GM12878 (cell line): Measurements from ENCODE around the gene WDR75. TPM values are rescaled to one million over a fixed set of nuclear protein-coding genes. Genes with fewer than 3 reads are reported as not detected.

Experiments
- ATAC-seq: fragments of 200-7000 bp; cut with Tn5 transposase; 3 replicates; pipeline ENCODE4 v1.9.1; 2020; ENCODE audit warnings: mild to moderate bottlenecking, moderate library complexity
- BruUV-seq: library from RNA; stranded (reverse); fragments of 400-500 nt; replicated peaks from 2 replicates; lab custom pipeline; 2021; lab: Mats Ljungman, UMichigan
- CTCF ChIA-PET: fragments of 300-600 bp; sonication (Branson Sonifier 250); formaldehyde crosslinking; extraction: SDS; loops from one replicate; lab custom pipeline; 2021; ENCODE audit warnings: inconsistent platforms; lab: Yijun Ruan, JAX
- POLR2A ChIA-PET: fragments of 350-600 bp; formaldehyde crosslinking; extraction: SDS; loops from one replicate; lab custom pipeline; 2021; ENCODE audit warnings: inconsistent platforms; lab: Charles Lee
- RAD21 ChIA-PET: fragments of 300-600 bp; sonication (Branson Sonifier 250); formaldehyde crosslinking; loops from one replicate; lab custom pipeline; 2023; ENCODE audit warnings: antibody characterized with exemption; ENCODE audit not compliant: unreplicated experiment; lab: Charles Lee
- SMC1A ChIA-PET: fragments of 300-600 bp; sonication (Branson Sonifier 250); formaldehyde crosslinking; loops from one replicate; lab custom pipeline; 2023; ENCODE audit not compliant: unreplicated experiment, uncharacterized antibody; lab: Charles Lee
- DNase-seq: peaks from one replicate; pipeline ENCODE4 v3.0.0-alpha.2; 2011; ENCODE audit warnings: low read depth, low spot score
- FAIRE-seq: peaks from 3 replicates; lab custom pipeline; 2011; peaks lifted over from hg19 to GRCh38; lab: Jason Lieb, UNC
- H2AFZ ChIP-seq: 2 replicates; pipeline ENCODE4 v1.6.0; 2011; ENCODE audit warnings: low read depth, low read length, control low read depth; ENCODE audit not compliant: control insufficient read depth
- H3K27ac ChIP-seq: 2 replicates; pipeline ENCODE4 v1.5.1; 2011; ENCODE audit warnings: control low read depth; ENCODE audit not compliant: control insufficient read depth, insufficient read depth
- H3K27me3 ChIP-seq, 2 experiments: replicated peaks in 1 of 2; 2 replicates each; pipeline versions ENCODE4 v1.6.0 to v1.6.1; 2011; ENCODE audit warnings: low read length in 1 of 2; ENCODE audit not compliant: control insufficient read depth in 2 of 2, insufficient read depth in 2 of 2
- H3K36me3 ChIP-seq, 2 experiments: 2 replicates each; pipeline ENCODE4 v1.5.1; 2011; ENCODE audit warnings: low read length in 1 of 2; ENCODE audit not compliant: control insufficient read depth in 2 of 2, insufficient read depth in 2 of 2
- H3K4me1 ChIP-seq: 2 replicates; pipeline ENCODE4 v1.6.1; 2011; ENCODE audit warnings: mild to moderate bottlenecking, low read length, moderate library complexity, mixed read lengths; ENCODE audit not compliant: control insufficient read depth, insufficient read depth
- H3K4me2 ChIP-seq: 2 replicates; pipeline ENCODE4 v1.6.0; 2011; ENCODE audit warnings: control low read depth; ENCODE audit not compliant: control insufficient read depth, insufficient read depth
- H3K4me3 ChIP-seq: fragments of 200-600 bp; sonication (generic); 2 replicates; pipeline ENCODE4 v1.5.1; 2016
- H3K79me2 ChIP-seq: 2 replicates; pipeline ENCODE4 v1.6.0; 2011; ENCODE audit warnings: low read length; ENCODE audit not compliant: control insufficient read depth, insufficient read depth
- H3K9ac ChIP-seq: 2 replicates; pipeline ENCODE4 v1.8.0; 2011; ENCODE audit warnings: low read length, control low read depth, mixed read lengths; ENCODE audit not compliant: control insufficient read depth, insufficient read depth
- H3K9me3 ChIP-seq: replicated peaks from 3 replicates; pipeline ENCODE4 v1.5.1; 2011; ENCODE audit warnings: mild to moderate bottlenecking, low read length; ENCODE audit not compliant: control insufficient read depth, insufficient read depth
- H4K20me1 ChIP-seq: 2 replicates; pipeline ENCODE4 v1.6.0; 2011; ENCODE audit not compliant: control insufficient read depth, insufficient read depth
- BACH1 ChIP-seq: fragments of 450-650 bp; IDR thresholded peaks from 2 replicates; pipeline ENCODE4 v1.6.1; 2017; ENCODE audit warnings: mild to moderate bottlenecking, borderline replicate concordance
- BHLHE40 ChIP-seq, 2 experiments: fragments of 450-650 bp in 1 of 2; IDR thresholded peaks; 2 replicates each; pipeline ENCODE4 v1.6.1; 2011 to 2017; ENCODE audit warnings: low read depth in 2 of 2, borderline replicate concordance in 1 of 2, improper control_type of control experiment in 1 of 2, low read length in 1 of 2, mild to moderate bottlenecking in 1 of 2
- BRCA1 ChIP-seq: IDR thresholded peaks from 2 replicates; pipeline ENCODE4 v1.6.1; 2011; ENCODE audit warnings: low read depth, low read length, improper control_type of control experiment
- CBFB ChIP-seq: IDR thresholded peaks from 2 replicates; pipeline ENCODE4 v1.6.1; 2016; ENCODE audit warnings: antibody characterized with exemption, low read depth
- CBX3 ChIP-seq: fragments of 200-600 bp; sonication (generic); IDR thresholded peaks from 2 replicates; pipeline ENCODE4 v1.6.1; 2016; ENCODE audit warnings: low read depth, borderline replicate concordance
- CHD2 ChIP-seq: IDR thresholded peaks from 2 replicates; pipeline ENCODE4 v1.6.1; 2011; ENCODE audit warnings: low read depth, low read length, improper control_type of control experiment, borderline replicate concordance
- CREB1 ChIP-seq: IDR thresholded peaks from 2 replicates; pipeline ENCODE4 v1.6.1; 2012; ENCODE audit warnings: low read depth, mild to moderate bottlenecking, inconsistent platforms
- DPF2 ChIP-seq: fragments of 450-650 bp; IDR thresholded peaks from 2 replicates; pipeline ENCODE4 v1.6.1; 2017; ENCODE audit warnings: mild to moderate bottlenecking
- LARP7 ChIP-seq: fragments of 450-650 bp; IDR thresholded peaks from 2 replicates; pipeline ENCODE4 v1.6.1; 2017; ENCODE audit warnings: mild to moderate bottlenecking
- MTA2 ChIP-seq: fragments of 450-650 bp; IDR thresholded peaks from 2 replicates; pipeline ENCODE4 v1.6.1; 2016; ENCODE audit warnings: low read depth, mild to moderate bottlenecking, moderate library complexity
- NFYB ChIP-seq: IDR thresholded peaks from 2 replicates; pipeline ENCODE4 v1.6.1; 2011; ENCODE audit warnings: low read depth, mild to moderate bottlenecking, low read length, improper control_type of control experiment, moderate library complexity; ENCODE audit not compliant: insufficient read depth
- SIN3A ChIP-seq: IDR thresholded peaks from 2 replicates; pipeline ENCODE4 v1.6.1; 2012; ENCODE audit warnings: low read depth, low read length, improper control_type of control experiment
- SPI1 ChIP-seq: IDR thresholded peaks from 2 replicates; pipeline ENCODE4 v1.6.1; 2011; ENCODE audit warnings: low read depth, mild to moderate bottlenecking, low read length, moderate library complexity, borderline replicate concordance; ENCODE audit not compliant: insufficient read depth
- SUPT20H ChIP-seq: IDR thresholded peaks from 2 replicates; pipeline ENCODE4 v1.6.1; 2011; ENCODE audit warnings: low read depth, mild to moderate bottlenecking, low read length, moderate library complexity, borderline replicate concordance; ENCODE audit not compliant: control insufficient read depth
- TCF3 ChIP-seq: IDR thresholded peaks from 2 replicates; pipeline ENCODE4 v1.6.1; 2012; ENCODE audit warnings: low read depth, mild to moderate bottlenecking, low read length, borderline replicate concordance; ENCODE audit not compliant: insufficient read depth
- WGBS: methylation state at CpG from one replicate; pipeline ENCODE4 v1.1.6; 2016; ENCODE audit warnings: low lambda C conversion rate; ENCODE audit not compliant: insufficient replicate concordance, insufficient coverage; ENCODE audit errors: missing lambda C conversion rate; 5-methylcytosine and 5-hydroxymethylcytosine counted together
- in situ Hi-C: fragments of 300-500 bp; cut with MboI; formaldehyde crosslinking; loops from 9 replicates; pipeline ENCODE4 v1.14.3; 2018; ENCODE audit warnings: mixed read lengths
- intact Hi-C: fragments of 100-400 bp; cut with micrococcal nuclease; formaldehyde crosslinking; loops from one replicate; pipeline ENCODE4 v1.14.2; 2022; ENCODE audit not compliant: unreplicated experiment
- polyA plus RNA-seq, 11 experiments: library from polyadenylated mRNA; depleted of rRNA in 4 of 11; unstranded in 6 of 11; stranded (reverse) in 5 of 11; fragments of >200 nt; fragmentation: Nextera tagmentation in 4 of 11; fragmentation: Illumina TruSeq in 1 of 11; extraction: Ambion mirVana in 4 of 11; extraction: Trizol in 1 of 11; gene quantifications; 1 replicate in 1 of 11; 2 replicates in 10 of 11; pipeline versions ENCODE4 v1.2.1 to v1.2.3, GENCODE V29; 2011 to 2016; ENCODE audit warnings: inconsistent platforms in 2 of 11, missing spikeins in 2 of 11, low read depth in 1 of 11
- total RNA-seq, 4 experiments: library from RNA; depleted of rRNA in 3 of 4; stranded (reverse); fragments of >200 nt in 3 of 4; fragmentation: Illumina TruSeq in 1 of 4; extraction: Trizol in 1 of 4; gene quantifications; 2 replicates each; pipeline versions ENCODE4 v1.2.1 to v1.2.3, GENCODE V29; 2013 to 2021
- TF ChIP-seq, protein P1 (sequence below): IDR thresholded peaks from 2 replicates; pipeline ENCODE4 v1.6.1; 2011; ENCODE audit warnings: low read depth, low read length, improper control_type of control experiment, borderline replicate concordance
- TF ChIP-seq, protein P2 (sequence below): fragments of 450-650 bp; conservative IDR thresholded peaks from 2 replicates; pipeline ENCODE4 v1.6.1; 2017; ENCODE audit warnings: mild to moderate bottlenecking, moderate library complexity
- TF ChIP-seq, protein P3 (sequence below): fragments of 150-350 bp; IDR thresholded peaks from 2 replicates; pipeline ENCODE4 v1.6.1; 2016; ENCODE audit warnings: low read depth, low read length

WDR75 gene
- total and polyA plus RNA-seq, 10 of the 15 experiments (the other 5 are each of a cell fraction or from before 2014, with no cell fraction given): 53.1 to 98.5 (median 71.5) TPM

DNA sequence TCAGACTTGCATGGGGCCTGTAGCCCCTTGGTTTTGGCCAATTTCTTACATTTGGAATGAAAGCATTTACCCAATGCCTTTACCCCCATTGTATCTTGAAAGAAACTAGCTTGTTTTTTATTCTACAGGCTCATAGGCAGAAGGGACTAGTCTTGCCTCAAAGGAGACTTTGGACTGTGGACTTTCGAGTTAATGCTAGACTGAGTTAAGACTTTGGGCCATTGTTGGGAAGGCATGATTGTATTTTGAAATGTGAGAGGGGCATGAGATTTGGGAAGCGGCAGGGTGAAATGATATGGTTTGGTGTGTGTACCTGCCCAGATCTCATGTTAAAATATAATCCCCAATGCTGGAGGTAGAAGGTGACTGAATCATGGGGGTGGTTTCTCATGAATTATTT lies 13.4 kb upstream of the WDR75 start:
- 56% methylated on average over 2 of the region's 2 CpGs for WGBS
- Histone ChIP-seq H2AFZ (no peak overlapping the region), H3K4me1 (no peaks in the 10 kb centered on the region), H3K36me3 (no peaks in the 10 kb centered on the region), H3K9me3 (no peaks in the 10 kb centered on the region), H3K27ac (no peak overlapping the region), H3K4me3 (no peak overlapping the region), H3K27me3 (no peaks in the 10 kb centered on the region), H3K79me2 (no peaks in the 10 kb centered on the region), H4K20me1 (no peaks in the 10 kb centered on the region), H3K4me2 (no peak overlapping the region), H3K9ac (no peak overlapping the region)
- intact Hi-C loops: no loop called here
- ATAC-seq (no peak), DNase-seq (no peak), FAIRE-seq (no peak)
- SMC1A ChIA-PET: no interaction called here
- CTCF ChIA-PET: interaction anchor here (1.2 kb wide), 1 partner anchor 133 kb away, joined by 3 read pairs; no protein-coding TSS in a partner anchor
- POLR2A ChIA-PET: no interaction called here
- TF ChIP-seq, protein P1, sequence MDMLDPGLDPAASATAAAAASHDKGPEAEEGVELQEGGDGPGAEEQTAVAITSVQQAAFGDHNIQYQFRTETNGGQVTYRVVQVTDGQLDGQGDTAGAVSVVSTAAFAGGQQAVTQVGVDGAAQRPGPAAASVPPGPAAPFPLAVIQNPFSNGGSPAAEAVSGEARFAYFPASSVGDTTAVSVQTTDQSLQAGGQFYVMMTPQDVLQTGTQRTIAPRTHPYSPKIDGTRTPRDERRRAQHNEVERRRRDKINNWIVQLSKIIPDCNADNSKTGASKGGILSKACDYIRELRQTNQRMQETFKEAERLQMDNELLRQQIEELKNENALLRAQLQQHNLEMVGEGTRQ: no peak
- TF ChIP-seq CBX3 (no peak), NFYB (no peak), TCF3 (no peak), LARP7 (no peak), CREB1 (no peak), DPF2 (no peak), MTA2 (no peak), CHD2 (no peak), BACH1 (no peak), SIN3A (no peak), SUPT20H (no peak), BRCA1 (no peak), CBFB (no peak), SPI1 (no peak), BHLHE40 (IDR thresholded peaks at IDR 0.05; ENCODE audit: borderline replicate concordance in 1 of 2, low read depth in 2 of 2, low read length in 1 of 2) (no peak)
- TF ChIP-seq, protein P2, sequence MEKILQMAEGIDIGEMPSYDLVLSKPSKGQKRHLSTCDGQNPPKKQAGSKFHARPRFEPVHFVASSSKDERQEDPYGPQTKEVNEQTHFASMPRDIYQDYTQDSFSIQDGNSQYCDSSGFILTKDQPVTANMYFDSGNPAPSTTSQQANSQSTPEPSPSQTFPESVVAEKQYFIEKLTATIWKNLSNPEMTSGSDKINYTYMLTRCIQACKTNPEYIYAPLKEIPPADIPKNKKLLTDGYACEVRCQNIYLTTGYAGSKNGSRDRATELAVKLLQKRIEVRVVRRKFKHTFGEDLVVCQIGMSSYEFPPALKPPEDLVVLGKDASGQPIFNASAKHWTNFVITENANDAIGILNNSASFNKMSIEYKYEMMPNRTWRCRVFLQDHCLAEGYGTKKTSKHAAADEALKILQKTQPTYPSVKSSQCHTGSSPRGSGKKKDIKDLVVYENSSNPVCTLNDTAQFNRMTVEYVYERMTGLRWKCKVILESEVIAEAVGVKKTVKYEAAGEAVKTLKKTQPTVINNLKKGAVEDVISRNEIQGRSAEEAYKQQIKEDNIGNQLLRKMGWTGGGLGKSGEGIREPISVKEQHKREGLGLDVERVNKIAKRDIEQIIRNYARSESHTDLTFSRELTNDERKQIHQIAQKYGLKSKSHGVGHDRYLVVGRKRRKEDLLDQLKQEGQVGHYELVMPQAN: no peak
- TF ChIP-seq, protein P3, sequence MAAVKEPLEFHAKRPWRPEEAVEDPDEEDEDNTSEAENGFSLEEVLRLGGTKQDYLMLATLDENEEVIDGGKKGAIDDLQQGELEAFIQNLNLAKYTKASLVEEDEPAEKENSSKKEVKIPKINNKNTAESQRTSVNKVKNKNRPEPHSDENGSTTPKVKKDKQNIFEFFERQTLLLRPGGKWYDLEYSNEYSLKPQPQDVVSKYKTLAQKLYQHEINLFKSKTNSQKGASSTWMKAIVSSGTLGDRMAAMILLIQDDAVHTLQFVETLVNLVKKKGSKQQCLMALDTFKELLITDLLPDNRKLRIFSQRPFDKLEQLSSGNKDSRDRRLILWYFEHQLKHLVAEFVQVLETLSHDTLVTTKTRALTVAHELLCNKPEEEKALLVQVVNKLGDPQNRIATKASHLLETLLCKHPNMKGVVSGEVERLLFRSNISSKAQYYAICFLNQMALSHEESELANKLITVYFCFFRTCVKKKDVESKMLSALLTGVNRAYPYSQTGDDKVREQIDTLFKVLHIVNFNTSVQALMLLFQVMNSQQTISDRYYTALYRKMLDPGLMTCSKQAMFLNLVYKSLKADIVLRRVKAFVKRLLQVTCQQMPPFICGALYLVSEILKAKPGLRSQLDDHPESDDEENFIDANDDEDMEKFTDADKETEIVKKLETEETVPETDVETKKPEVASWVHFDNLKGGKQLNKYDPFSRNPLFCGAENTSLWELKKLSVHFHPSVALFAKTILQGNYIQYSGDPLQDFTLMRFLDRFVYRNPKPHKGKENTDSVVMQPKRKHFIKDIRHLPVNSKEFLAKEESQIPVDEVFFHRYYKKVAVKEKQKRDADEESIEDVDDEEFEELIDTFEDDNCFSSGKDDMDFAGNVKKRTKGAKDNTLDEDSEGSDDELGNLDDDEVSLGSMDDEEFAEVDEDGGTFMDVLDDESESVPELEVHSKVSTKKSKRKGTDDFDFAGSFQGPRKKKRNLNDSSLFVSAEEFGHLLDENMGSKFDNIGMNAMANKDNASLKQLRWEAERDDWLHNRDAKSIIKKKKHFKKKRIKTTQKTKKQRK: no peak
- BruUV-seq: no TSS peak
- RAD21 ChIA-PET: no interaction called here
- in situ Hi-C loops: no loop called here
